ENCODE measurements around the gene EPHB2.

The EPHB2 gene

GRCh38 chr1:22887491-22887890 lies 176.9 kb downstream of the EPHB2 start:
- H3K9me3 ChIP-seq (ENCODE audit: control insufficient read depth, low read length) = no peaks in the 10 kb centered on the region

GRCh38 chr1:22888320-22889075 lies 177.9 kb downstream of the EPHB2 start:
- Histone ChIP-seq H3K27me3 (ENCODE audit: control insufficient read depth, insufficient read depth, low read length) (no peaks in the 10 kb centered on the region), H3K9me3 (ENCODE audit: control insufficient read depth, low read length) (no peaks in the 10 kb centered on the region), H3K36me3 (ENCODE audit: control insufficient read depth, insufficient read depth, low read length) (no peaks in the 10 kb centered on the region), H3K9ac (ENCODE audit: low read length) (no peak overlapping the region), H3K4me1 (ENCODE audit: control insufficient read depth, insufficient read depth, low read length) (no peaks in the 10 kb centered on the region), H3K4me3 (ENCODE audit: low read length) (no peak overlapping the region)

More at GRCh38 chr1:22887491-22887890, 176.9 kb downstream of the EPHB2 start:
- Histone ChIP-seq H3K36me3 (ENCODE audit: control insufficient read depth, insufficient read depth, low read length) (no peaks in the 10 kb centered on the region), H3K9ac (ENCODE audit: low read length) (no peak overlapping the region), H3K27me3 (ENCODE audit: control insufficient read depth, insufficient read depth, low read length) (no peaks in the 10 kb centered on the region), H3K4me1 (ENCODE audit: control insufficient read depth, insufficient read depth, low read length) (no peaks in the 10 kb centered on the region), H3K4me3 (ENCODE audit: low read length) (no peak overlapping the region)

- Histone ChIP-seq H3K9me3 (ENCODE audit: control insufficient read depth, low read length) (no peaks in the 10 kb centered on the region), H3K4me3 (ENCODE audit: low read length) (no peak overlapping the region), H3K9ac (ENCODE audit: low read length) (no peak overlapping the region), H3K36me3 (ENCODE audit: control insufficient read depth, insufficient read depth, low read length) (no peaks in the 10 kb centered on the region), H3K27me3 (ENCODE audit: control insufficient read depth, insufficient read depth, low read length) (no peaks in the 10 kb centered on the region), H3K4me1 (ENCODE audit: control insufficient read depth, insufficient read depth, low read length) (no peaks in the 10 kb centered on the region)
Measured at GRCh38 chr1:22889213-22889827, 178.7 kb downstream of the EPHB2 start.

GRCh38 chr1:22892789-22893188 lies 182.2 kb downstream of the EPHB2 start:
- Histone ChIP-seq H3K4me3 (ENCODE audit: low read length) (no peak overlapping the region), H3K27me3 (ENCODE audit: control insufficient read depth, insufficient read depth, low read length) (no peaks in the 10 kb centered on the region), H3K9me3 (ENCODE audit: control insufficient read depth, low read length) (no peaks in the 10 kb centered on the region), H3K4me1 (ENCODE audit: control insufficient read depth, insufficient read depth, low read length) (no peaks in the 10 kb centered on the region), H3K36me3 (ENCODE audit: control insufficient read depth, insufficient read depth, low read length) (no peaks in the 10 kb centered on the region), H3K9ac (ENCODE audit: low read length) (no peak overlapping the region)

DNA sequence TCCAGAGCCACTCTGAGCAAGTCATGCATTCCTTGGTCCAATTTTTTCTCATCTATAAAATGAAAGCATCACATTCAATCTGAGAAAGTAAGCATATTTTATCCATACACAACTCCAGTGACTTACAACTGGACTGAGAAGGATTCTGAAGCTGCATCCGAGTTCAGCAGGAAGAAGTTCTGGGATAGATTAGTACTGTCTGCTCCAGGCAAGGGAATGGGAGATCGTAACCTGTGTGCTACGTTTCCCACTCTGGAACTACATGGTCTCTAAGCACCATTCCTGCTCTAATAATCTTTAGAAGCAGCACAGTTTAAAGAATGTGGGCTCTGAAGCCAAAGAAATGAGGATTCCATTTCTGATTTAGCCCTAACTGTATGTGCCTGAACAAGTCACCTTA lies 182.7 kb downstream of the EPHB2 start:
- no peak overlapping the region for H3K9ac ChIP-seq (ENCODE audit: low read length)
- no peaks in the 10 kb centered on the region for H3K36me3 ChIP-seq (ENCODE audit: control insufficient read depth, insufficient read depth, low read length)
- H3K9me3 ChIP-seq (ENCODE audit: control insufficient read depth, low read length) = no peaks in the 10 kb centered on the region
- H3K4me1 ChIP-seq (ENCODE audit: control insufficient read depth, insufficient read depth, low read length) = no peaks in the 10 kb centered on the region
- no peaks in the 10 kb centered on the region for H3K27me3 ChIP-seq (ENCODE audit: control insufficient read depth, insufficient read depth, low read length)
- H3K4me3 ChIP-seq (ENCODE audit: low read length) = no peak overlapping the region

- Histone ChIP-seq H3K9me3 (ENCODE audit: control insufficient read depth, low read length) (no peaks in the 10 kb centered on the region), H3K36me3 (ENCODE audit: control insufficient read depth, insufficient read depth, low read length) (no peaks in the 10 kb centered on the region), H3K27me3 (ENCODE audit: control insufficient read depth, insufficient read depth, low read length) (no peaks in the 10 kb centered on the region), H3K4me3 (ENCODE audit: low read length) (no peak overlapping the region), H3K9ac (ENCODE audit: low read length) (no peak overlapping the region), H3K4me1 (ENCODE audit: control insufficient read depth, insufficient read depth, low read length) (no peaks in the 10 kb centered on the region)
Measured at GRCh38 chr1:22895357-22895756, 184.7 kb downstream of the EPHB2 start.

- no peaks in the 10 kb centered on the region for H3K4me1 ChIP-seq (ENCODE audit: control insufficient read depth, insufficient read depth, low read length)
- no peaks in the 10 kb centered on the region for H3K27me3 ChIP-seq (ENCODE audit: control insufficient read depth, insufficient read depth, low read length)
- H3K9ac ChIP-seq (ENCODE audit: low read length) = no peak overlapping the region
- H3K4me3 ChIP-seq (ENCODE audit: low read length) = no peak overlapping the region
- H3K36me3 ChIP-seq (ENCODE audit: control insufficient read depth, insufficient read depth, low read length) = no peaks in the 10 kb centered on the region
- no peaks in the 10 kb centered on the region for H3K9me3 ChIP-seq (ENCODE audit: control insufficient read depth, low read length)
Measured at GRCh38 chr1:22896184-22896583, 185.5 kb downstream of the EPHB2 start.

GRCh38 chr1:22900451-22900850 lies 189.8 kb downstream of the EPHB2 start:
- Histone ChIP-seq H3K36me3 (ENCODE audit: control insufficient read depth, insufficient read depth, low read length) (no peaks in the 10 kb centered on the region), H3K9me3 (ENCODE audit: control insufficient read depth, low read length) (no peaks in the 10 kb centered on the region), H3K4me3 (ENCODE audit: low read length) (no peak overlapping the region), H3K4me1 (ENCODE audit: control insufficient read depth, insufficient read depth, low read length) (no peaks in the 10 kb centered on the region), H3K27me3 (ENCODE audit: control insufficient read depth, insufficient read depth, low read length) (no peaks in the 10 kb centered on the region), H3K9ac (ENCODE audit: low read length) (no peak overlapping the region)

DNA sequence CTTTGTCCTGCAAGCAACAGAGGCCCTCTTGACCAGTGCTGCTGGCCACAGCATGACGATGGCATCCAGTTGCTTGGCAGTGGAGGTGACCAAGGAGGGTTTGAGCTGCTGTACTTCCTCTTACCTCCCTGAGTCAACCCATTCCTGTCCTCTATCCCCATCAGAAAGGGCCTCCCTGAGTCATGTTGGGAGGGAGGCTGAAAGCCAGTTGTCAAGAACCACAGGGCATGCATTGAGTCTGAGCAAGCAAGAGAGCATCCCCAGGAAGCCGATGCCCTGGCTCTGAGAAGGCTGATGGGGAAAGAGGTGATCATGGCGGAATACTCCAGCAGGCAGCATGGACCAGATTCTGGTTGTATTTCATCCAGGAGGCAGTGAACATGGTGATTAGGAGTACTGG lies 192.5 kb downstream of the EPHB2 start:
- Histone ChIP-seq H3K9me3 (ENCODE audit: control insufficient read depth, low read length) (no peaks in the 10 kb centered on the region), H3K36me3 (ENCODE audit: control insufficient read depth, insufficient read depth, low read length) (no peaks in the 10 kb centered on the region), H3K4me3 (ENCODE audit: low read length) (no peak overlapping the region), H3K27me3 (ENCODE audit: control insufficient read depth, insufficient read depth, low read length) (no peaks in the 10 kb centered on the region), H3K9ac (ENCODE audit: low read length) (no peak overlapping the region), H3K4me1 (ENCODE audit: control insufficient read depth, insufficient read depth, low read length) (no peaks in the 10 kb centered on the region)

- Histone ChIP-seq H3K4me1 (ENCODE audit: control insufficient read depth, insufficient read depth, low read length) (no peaks in the 10 kb centered on the region), H3K4me3 (ENCODE audit: low read length) (no peak overlapping the region), H3K9me3 (ENCODE audit: control insufficient read depth, low read length) (no peaks in the 10 kb centered on the region), H3K36me3 (ENCODE audit: control insufficient read depth, insufficient read depth, low read length) (no peaks in the 10 kb centered on the region), H3K9ac (ENCODE audit: low read length) (no peak overlapping the region), H3K27me3 (ENCODE audit: control insufficient read depth, insufficient read depth, low read length) (no peaks in the 10 kb centered on the region)
Measured at GRCh38 chr1:22906968-22907367, 196.3 kb downstream of the EPHB2 start.

DNA sequence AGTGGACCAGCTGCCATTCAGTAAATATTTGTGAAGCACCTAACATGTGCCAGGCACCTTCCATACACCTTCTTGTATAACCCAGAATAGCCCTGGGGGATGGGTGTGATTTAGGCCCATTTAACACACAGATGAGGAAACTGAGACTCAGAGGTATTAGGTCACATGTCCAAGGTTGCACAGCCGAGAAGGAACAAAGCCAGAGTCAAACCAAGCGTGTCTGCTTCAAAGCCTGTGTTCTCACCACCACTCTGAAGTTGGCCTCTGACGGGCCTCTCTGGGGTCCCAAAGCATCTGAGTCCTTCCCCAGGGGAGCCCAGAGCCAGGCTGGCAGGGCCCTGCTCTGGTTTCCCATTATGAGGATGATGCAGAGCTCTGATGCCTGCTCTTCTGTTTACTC lies 196.9 kb downstream of the EPHB2 start:
- Histone ChIP-seq H3K27me3 (ENCODE audit: control insufficient read depth, insufficient read depth, low read length) (no peaks in the 10 kb centered on the region), H3K4me1 (ENCODE audit: control insufficient read depth, insufficient read depth, low read length) (no peaks in the 10 kb centered on the region), H3K9me3 (ENCODE audit: control insufficient read depth, low read length) (no peaks in the 10 kb centered on the region), H3K36me3 (ENCODE audit: control insufficient read depth, insufficient read depth, low read length) (no peaks in the 10 kb centered on the region), H3K4me3 (ENCODE audit: low read length) (no peak overlapping the region), H3K9ac (ENCODE audit: low read length) (no peak overlapping the region)

DNA sequence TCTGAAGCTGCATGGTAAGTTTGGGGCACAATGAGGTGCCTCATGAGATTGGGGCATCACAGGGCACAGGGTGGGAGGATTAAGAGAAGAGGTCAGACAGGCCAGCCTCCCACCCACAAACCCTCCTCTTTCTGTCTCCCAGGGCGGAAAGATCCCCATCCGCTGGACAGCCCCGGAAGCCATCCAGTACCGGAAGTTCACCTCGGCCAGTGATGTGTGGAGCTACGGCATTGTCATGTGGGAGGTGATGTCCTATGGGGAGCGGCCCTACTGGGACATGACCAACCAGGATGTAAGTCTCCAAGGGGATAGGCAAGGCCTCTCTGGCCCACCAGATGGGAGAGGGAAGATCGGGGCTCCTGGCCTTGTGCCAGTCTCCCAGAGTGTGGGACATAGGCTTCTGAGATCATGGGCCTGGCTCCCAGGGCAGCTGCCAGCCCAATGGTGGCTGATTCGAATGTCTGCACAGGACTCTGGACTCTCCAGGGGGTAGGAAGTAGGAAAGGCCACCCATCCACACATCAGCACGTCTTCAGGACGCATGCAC lies 198.3 kb downstream of the EPHB2 start:
- no peaks in the 10 kb centered on the region for H3K4me1 ChIP-seq (ENCODE audit: control insufficient read depth, insufficient read depth, low read length)
- no peaks in the 10 kb centered on the region for H3K27me3 ChIP-seq (ENCODE audit: control insufficient read depth, insufficient read depth, low read length)
- no peaks in the 10 kb centered on the region for H3K9me3 ChIP-seq (ENCODE audit: control insufficient read depth, low read length)
- H3K36me3 ChIP-seq (ENCODE audit: control insufficient read depth, insufficient read depth, low read length) = no peaks in the 10 kb centered on the region
- H3K4me3 ChIP-seq (ENCODE audit: low read length) = no peak overlapping the region
- no peak overlapping the region for H3K9ac ChIP-seq (ENCODE audit: low read length)
